ENCODE data around the gene CRYBB2.
"Not testable (repeated sequence)": the region's sequence is repeated elsewhere in the genome, so short reads cannot be mapped to it uniquely, and the experiment has no call there.

CRYBB2 gene

DNA sequence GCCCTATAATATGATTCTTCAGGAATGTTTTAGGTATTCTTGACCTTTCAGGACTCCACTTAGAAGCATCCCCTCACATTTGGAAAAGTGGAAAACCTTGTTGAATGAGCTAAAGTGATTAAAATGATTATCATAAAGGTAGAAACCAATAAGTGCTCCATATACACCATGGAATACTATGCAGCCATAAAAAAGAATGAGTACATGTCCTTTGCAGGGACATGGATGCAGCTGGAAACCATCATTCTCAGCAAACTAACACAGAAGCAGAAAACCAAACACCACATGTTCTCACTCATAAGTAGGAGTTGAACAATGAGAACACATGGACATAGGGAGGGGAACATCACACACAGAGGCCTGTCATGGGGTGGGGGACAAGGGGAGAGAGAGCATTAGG, 14.3 kb downstream of the CRYBB2 start:
- DNase-seq (ENCODE audit: low read depth in 2 of 2), result not testable (repeated sequence)

GRCh38 chr22:25235547-25236290, 16.3 kb downstream of the CRYBB2 start:
- peak in 1 of 2 donors; percentile 17 for DNase-seq (ENCODE audit: low read depth in 2 of 2)

- no peak for DNase-seq (ENCODE audit: low read depth in 2 of 2)
Observed at GRCh38 chr22:25236417-25236816, 17.0 kb downstream of the CRYBB2 start.

DNA sequence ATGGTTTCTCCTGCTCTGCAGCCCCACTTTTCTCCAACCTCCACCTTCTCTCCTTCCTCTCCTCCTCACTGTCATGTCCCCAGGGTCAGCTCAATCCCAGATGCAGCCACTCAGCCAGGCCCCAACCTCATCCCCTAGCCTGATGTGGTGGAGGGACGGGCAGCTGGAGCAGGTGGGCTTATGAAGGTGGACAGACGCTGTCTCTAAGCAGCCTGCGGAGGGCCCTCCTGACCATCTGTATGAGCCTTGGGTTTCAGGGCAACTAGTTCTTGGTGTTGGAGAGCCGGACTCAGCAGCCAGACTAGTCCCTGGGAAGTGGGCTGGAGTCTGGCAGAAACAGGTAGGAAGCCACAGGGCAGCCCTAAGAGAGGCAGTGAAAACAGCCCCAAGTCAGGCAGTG, 18.1 kb downstream of the CRYBB2 start:
- no peak for DNase-seq (ENCODE audit: low read depth in 2 of 2)

DNA sequence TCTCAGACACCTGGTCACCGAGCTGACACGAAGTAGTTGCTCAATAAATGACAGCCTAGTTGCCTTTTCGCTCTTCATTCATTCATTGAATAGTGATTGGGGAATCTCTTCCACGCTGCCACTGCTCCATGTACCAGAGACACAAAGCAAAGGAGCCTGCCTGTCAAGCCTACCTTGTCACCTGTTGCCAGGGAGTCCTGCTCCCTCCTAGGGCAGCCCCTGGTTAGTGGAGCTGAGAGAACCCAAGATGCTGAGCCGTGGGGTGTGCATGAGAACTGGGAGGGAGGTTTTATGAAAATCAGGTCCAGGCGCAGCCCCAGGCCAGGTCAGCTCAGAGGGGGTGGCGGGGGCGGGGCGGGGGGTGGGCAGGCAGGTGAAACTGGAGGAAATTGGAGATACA, 18.6 kb downstream of the CRYBB2 start:
- not testable (repeated sequence) for DNase-seq (ENCODE audit: low read depth in 2 of 2)

DNA sequence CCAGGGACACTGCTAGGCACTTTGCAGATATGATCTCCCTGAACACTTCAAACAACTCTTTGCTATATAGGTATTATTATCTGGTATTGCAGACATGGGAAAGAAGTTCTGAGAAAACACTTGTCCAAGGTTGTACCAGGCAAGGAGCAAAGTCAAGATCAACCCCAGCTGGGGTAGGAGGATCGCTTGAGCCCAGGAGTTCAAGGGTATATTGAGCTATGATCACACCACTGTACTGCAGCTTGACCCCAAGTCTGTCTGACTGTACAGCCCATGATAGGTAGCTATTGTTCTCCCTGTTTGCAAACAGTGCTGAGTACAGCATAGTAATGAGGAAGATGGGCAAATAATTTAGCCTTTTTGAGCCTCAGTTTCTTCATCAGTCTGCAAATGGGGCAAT, 35.7 kb downstream of the CRYBB2 start:
- not testable (repeated sequence) for DNase-seq (ENCODE audit: low read depth in 2 of 2)

DNA sequence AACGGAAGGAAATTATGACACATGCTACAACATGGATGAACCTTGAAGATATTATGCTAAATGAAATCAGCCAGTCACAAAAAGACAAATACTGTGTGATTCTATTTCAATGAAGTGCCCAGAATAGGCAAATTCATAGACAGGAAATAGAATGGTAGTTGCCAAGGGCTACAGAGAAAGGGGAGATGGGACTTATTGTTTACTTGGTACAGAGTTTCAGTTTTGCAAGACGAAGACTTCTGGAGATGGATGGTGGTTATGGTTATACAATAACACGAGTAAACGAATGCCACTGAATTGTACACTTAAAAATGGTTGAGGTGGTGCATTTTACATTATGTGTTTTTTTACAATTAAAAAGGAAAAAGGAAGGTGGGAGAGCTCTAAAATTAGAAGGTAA, 48.1 kb downstream of the CRYBB2 start:
- DNase-seq (ENCODE audit: low read depth in 2 of 2), result not testable (repeated sequence)

- not testable (repeated sequence) for DNase-seq (ENCODE audit: low read depth in 2 of 2)
Observed at GRCh38 chr22:25268902-25269301, 49.5 kb downstream of the CRYBB2 start.

DNA sequence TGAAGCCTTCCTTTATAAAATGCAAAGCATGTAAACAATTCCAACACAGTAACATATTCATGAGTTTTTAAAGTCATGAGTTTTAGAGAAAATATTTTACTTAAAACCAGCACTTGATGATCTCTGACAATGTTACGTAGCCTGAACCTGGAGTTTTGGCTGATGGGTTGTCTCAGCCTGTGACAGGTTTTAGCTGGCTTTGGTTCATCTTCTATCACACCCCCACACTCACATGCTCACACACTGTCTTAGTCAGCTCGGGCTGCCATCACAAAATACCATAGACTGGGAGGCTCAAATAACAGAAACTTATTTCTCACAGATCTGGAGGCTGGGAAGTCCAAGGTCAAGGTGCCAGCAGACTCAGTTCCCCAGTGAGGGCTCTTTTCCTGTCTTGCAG, 50.6 kb downstream of the CRYBB2 start:
- not testable (repeated sequence) for DNase-seq (ENCODE audit: low read depth in 2 of 2)

DNA sequence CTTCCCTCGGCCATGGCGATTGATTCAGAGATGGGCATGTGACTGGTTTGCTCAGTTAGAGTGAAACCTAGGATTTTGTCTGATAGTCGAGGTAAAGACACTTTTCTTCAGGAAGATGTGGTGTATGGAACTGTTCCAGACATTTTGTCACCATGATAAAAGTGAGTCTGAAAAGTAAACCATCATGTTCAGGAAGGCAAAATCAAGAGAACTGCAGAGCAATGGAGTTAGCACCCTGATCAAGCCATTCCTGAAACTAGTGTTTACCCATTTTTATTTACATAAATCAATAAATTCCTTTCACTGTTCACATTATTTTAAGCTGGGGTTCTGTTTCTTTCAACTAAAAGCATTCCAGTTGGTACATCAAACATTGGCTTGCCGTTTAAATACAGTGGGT, 53.8 kb downstream of the CRYBB2 start:
- DNase-seq (ENCODE audit: low read depth in 2 of 2), result not testable (repeated sequence)

GRCh38 chr22:25273928-25274327, 54.5 kb downstream of the CRYBB2 start:
- DNase-seq (ENCODE audit: low read depth in 2 of 2), result not testable (repeated sequence)

DNA sequence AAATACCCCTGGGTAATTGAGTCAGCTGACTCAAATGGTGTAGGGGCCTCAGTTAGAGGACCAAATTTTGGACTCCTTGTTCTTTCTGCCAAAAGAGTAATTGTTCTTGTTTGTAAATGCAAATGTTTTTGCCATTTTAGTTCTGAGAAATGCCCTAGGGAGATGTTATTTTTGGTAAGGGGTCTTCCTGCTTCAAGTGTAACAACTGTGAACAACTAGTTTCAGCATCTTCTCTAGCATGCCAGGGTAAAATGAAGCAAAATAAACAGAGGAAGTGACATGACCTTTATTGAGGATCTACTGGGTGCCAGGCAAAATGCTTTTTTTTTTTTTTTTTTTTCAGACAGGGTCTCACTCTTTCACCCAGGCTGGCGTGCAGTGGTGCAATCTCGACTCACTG, 60.7 kb downstream of the CRYBB2 start:
- DNase-seq (ENCODE audit: low read depth in 2 of 2), result not testable (repeated sequence)

Measured in stimulated activated CD8-positive, alpha-beta memory T cell treated with anti-CD3 and anti-CD28 coated beads, Interleukin-15, amount 100 ng/mL, for 4 hours (primary cell).